HG03095 (cell line): Measurements from ENCODE around the gene C1QTNF4.
A peak's percentile ranks its signal among the peaks of the same experiment; 100 is the strongest.
"Not testable (repeated sequence)": the region's sequence is repeated elsewhere in the genome, so short reads cannot be mapped to it uniquely, and the experiment has no call there.

ENCODE experiments used
- ATAC-seq: cut with Tn5 transposase; IDR thresholded peaks from one replicate; pipeline ENCODE4 v1.9.1; 2021; ENCODE audit warnings: moderate library complexity; ENCODE audit not compliant: unreplicated experiment

The C1QTNF4 gene

DNA sequence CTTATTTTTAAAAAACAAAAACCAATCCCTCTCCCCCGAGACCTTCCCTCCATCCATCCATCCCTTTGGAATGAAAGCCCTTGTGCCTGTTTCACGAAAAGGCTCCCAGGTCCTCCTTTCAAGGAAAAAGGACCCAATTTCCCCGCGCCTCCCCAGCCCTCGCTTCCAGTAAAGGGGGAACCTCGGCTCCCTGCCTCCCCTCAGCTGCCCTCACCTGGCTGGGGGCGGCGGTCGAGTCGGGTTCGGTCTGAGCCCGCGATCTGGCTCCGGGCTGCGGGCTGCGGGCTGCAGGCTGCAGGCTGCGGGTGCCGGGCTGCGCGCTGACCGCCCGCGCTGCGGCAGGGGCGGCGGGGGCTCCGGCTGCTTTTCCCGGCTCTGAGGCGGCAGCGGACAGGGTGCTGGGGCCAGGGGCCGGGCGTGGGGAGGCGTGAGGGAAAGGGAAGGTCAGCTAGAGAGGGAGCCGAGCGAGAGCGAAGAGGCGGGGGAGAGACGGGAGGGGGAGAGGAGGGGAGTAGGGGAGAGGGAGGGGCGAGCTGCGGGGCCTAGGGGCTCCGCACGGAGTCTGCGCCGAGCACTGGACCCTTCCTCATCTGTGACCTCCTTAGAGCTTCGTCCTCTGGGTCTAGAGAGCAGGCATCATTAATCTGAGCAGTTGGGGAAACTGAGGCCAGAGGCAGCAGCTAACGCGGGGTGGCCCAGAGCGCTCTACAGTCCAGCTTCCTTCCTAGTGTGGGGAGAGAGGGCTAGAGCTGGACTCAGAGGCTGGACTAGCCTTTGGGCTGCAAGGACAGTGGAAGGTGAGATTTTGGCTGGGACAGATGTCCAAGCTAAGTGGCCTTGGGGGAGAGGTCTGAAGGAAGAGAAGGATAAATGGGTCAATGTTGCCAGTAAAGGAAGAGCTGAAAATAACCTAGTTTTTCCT, at the start of gene C1QTNF4:
Gene C1QTNF4 (minus strand): TSS at position 478 of the 922 bp plus-strand sequence. CDS start 3,601 bp downstream, outside the sequence.
- ATAC-seq: no peak

DNA sequence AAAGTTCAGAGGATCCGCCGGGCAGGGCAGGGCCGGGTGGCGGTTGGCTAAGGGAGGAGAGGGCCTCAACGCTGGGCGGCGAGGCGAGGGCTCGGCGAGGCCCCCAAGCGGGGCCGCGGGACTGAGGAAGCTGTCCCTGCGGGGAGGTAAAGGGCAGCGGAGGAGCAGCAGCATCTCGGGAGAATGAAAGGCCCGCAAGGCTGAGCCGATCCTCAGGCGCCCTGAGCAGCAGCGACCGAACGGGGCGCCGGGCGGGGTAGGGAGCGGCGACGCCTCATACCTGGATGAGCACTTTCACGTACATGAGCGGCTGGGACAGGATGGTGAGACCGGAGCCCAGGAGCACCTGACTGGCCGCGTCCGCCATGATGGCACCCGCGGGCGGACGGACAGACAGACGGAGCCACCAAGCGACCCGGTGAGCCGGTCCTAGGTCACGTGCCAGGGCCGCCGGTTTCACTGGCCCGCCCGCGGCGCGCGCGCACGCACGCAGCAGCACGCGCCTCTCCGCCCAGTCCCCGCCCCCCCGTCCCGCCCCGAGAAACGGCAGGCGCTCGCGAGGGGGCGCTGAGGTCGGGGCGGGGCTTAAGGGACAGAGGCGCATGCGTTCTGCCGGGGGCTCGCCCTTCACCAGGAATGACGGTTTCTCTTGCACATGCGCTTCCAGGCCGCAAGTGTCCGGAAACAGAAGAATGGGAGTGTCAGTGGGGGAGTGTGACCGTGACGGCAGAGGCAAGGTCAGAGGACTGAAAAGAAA, 48.1 kb upstream of the C1QTNF4 start, which contains the start of gene MTCH2:
Gene MTCH2 (minus strand): TSS at position 461 of the 757 bp plus-strand sequence. CDS start 94 bp downstream, at position 367.
- peak; percentile 90 for ATAC-seq

DNA sequence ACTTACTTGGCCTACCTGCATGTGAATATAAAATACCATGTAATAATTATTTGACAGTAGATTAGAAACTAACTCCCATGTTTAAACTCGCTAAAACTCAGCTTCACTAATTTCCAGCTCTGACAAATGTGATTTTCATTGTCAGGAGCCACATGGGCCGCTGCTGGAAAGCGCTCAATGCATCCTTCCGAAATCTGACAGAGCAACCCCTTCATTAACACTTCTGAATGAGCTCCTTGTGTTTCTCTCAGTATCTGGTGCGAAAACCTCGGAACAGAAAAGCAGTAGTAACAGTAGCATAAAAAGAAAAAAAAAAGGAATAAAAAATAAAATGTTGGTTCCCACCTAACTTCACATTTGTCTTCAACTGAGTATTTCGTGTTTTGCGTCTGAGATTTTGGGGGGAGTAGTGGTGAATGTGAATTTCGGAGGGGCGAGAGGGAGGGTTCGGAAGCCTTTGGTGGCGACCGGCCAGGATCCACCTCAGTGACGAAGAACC, 47.4 kb upstream of the C1QTNF4 start:
- no peak for ATAC-seq

DNA sequence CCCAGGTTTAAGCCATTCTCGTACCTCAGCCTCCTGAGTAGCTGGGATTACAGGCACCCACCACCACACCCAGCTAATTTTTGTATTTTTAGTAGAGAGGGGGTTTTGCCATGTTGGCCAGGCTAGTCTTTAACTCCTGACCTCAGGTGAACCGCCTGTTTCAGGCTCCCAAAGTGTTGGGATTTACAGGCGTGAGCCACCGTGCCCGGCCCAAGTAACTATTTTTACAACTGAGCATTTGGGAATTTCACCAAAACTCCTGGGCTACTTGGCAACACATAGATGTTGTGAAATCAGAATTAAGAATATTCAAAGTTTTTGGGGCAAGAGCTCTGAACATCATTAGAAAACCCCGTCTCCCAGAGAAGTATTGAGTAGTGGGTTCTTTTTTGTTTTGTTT, 46.3 kb upstream of the C1QTNF4 start:
- not testable (repeated sequence) for ATAC-seq

DNA sequence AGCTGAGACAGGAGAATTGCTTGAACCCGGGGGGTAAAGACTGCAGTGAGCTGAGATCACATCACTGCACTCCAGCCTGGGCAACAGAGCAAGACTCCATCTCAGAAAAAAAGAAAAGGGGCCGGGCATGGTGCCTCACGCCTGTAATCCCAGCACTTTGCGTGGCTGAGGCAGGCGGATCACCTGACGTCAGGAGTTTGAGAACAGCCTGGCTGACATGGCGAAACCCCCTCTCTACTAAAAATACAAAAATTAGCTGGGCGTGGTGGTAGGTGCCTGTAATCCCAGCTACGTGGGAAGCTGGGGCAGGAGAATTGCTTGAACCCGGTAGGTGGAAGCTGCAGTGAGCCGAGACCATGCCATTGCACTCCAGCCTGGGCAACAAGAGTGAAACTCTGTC, 42.1 kb upstream of the C1QTNF4 start:
- not testable (repeated sequence) for ATAC-seq

DNA sequence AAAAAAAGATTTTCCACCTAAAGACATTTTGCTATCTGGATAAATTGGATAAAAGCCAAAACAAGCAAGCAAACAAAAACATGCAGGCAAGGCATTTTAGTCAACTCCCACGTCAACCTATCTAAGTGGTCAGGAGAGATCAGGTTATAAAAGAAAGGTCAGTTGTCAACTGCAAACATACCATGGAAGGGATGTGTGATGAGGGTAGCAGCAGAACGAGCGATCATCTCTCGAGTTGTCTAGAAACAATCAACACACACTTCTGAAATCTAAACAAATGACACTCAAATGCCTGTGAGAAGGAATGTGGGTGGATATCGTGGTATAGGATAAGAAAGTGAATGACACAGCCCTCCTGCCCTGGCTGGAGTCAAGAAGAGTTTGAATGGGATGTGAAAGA, 37.3 kb upstream of the C1QTNF4 start:
- no peak for ATAC-seq

DNA sequence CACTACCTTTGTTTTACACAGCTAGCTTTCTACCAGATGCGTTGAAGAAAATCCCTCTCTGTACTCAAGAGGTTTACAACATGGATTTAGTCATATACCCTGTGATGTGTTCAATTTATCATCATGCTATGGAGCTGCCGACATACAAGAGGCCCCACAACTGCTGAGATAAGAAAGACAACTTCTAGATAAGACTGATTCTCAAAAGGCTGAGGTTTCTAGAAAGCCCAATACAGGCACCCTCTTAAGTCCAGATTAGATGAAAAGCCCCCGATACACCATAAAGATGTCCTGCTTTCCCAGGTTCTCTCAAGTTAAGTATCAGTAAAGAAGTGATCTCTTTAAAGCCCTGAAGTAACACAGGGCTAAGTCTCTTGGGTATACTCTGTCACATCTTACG, 33.8 kb upstream of the C1QTNF4 start:
- no peak for ATAC-seq

DNA sequence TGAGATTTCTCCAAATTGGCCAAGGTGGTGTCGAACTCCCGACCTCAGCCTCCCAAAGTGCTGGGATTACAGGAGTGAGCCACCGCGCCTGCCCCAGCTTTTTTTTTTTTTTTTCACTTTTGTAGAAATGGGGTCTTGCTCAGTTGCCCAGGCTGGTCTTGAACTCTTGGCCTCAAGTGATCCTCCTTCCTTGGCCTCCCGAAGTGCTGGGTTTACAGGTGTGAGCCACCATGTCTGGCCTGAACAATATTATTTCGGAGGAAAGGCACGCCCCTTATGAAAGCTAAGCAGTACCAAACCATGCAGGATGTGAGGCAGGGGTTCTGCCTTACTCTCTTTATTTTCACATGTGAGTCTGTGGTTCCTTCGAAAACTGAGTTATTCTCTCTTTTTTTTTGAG, 32.0 kb upstream of the C1QTNF4 start:
- no peak for ATAC-seq

DNA sequence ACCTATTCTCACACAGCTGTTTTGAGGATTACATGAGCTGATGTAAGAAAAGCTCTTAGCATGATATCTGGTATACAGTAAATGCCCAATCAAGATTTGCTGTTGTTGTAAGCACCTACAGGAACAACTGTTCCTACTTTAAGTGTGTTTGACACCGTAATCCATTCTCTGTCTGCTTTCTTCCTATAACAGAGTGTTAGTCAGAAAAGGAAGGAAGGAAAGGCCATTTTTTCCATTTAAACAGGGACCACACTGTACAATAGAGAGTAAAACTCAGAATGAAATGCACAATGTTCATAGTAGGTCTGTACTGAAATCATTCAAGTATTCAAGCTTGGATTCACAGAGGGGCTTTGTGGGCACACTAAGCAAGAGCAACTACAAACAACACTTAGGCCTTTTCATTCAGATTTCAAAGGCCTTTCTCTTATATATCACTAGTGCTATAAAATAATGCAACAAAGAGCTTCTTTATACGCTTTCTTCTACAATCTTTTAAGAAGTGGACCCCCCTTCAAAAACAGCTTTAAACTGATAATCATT, 26.7 kb upstream of the C1QTNF4 start:
- ATAC-seq: no peak

DNA sequence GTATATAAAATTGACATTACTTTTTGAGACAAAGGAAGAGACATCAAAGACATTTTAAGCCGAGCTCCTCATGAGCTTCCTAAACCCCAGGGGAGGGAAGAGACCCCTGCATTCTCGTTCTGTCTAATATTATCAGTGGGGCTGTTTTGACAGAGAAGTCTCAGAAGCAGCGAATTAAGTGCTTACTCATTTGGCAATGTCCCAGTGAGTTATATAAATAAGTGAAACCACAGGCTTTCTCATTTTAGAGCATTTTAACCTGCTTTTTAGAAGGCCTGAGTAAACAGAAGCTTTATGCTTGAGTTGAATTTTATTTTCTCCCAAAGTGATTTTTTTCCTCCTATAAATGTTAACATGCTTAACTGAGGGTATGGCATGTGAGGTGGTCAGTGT, 23.2 kb upstream of the C1QTNF4 start:
- ATAC-seq: no peak

DNA sequence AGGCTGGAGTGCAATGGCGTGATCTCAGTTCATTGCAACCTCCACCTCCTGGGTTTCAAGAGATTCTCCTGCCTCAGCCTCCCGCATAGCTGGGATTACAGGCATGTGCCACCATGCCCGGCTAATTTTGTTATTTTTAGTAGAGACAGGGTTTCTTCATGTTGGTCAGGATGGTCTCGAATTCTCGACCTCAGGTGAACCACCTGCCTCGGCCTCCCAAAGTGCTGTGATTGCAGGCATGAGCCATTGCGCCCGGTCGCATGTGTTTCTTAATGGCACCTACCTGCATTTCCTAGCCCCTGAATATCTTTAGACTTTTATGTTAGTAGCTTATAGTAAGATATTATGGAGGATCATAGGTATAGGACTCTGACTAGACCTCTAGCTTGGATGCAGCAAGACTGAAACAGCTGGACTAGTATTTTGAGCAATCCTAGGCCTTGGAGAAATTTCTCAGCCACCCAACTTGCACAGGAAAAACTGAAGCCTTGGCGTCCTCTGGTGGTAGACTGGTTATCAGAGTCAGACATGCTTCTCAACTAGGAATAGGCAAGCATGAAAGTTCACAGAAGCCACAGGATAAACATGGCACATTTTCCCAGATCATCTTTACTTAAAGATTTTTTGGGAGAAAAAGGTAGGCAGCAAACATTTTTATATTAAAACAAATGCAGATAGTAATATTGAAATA, 22.7 kb upstream of the C1QTNF4 start:
- ATAC-seq: no peak

DNA sequence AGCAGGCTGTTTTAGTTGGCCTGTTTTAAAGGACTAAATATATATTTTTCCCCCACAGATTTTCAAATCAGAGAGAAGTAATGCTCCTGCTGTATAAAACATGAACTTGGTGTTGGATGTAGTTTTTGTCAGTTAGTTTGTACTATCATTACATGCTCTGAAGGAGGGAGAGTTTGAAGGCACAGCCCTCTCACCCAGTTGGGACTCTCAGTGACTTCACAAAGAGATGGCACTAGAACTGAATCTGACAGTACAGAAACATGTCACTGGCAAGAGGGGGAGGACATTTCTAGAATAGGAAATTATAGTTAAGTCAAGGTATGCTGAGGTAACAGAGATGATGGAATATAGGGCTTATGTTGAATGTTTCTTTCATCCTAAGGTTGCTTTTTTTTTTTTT, 21.0 kb upstream of the C1QTNF4 start:
- ATAC-seq: no peak

DNA sequence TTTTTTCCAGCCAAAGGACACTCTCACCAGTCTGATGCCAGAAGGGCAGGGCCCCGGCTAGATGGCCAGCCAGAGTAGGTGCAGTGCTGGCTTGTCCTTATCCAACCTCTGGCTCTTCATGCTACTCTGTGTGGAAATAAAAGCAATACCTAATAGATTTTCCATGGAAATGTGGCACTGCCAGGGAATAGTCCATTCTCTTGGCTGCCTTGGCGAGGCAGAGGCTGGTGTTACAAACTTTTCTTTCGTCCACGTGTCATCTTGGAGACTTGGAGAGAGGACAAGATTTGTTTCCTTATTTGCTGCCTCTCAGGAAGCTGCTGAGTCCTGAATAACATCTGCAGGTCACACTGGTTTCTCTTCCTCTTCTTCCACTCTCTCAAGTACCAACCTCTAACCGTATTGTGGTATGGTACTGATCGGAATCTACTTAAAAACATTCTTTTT, 17.2 kb upstream of the C1QTNF4 start:
- peak; percentile 73 for ATAC-seq

DNA sequence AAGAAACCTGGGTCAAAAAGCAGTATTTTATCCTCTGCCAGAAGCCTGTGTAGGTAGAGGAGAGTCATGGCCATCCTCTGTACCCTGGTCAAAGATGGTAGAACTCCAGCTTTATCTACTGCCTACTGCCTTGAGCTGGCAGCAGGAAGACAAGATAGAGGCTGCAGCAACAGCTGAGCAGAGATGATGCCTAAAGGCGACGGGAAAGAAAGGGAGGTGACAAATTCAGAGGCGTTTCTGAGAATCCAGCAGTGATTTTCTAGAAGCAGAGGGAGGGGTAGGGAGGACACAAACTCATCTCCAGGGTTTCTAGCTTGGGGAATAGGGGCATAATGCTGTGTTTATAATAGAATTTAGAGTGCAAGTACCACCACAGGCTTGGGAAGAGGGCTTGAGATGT, 15.5 kb upstream of the C1QTNF4 start:
- no peak for ATAC-seq

DNA sequence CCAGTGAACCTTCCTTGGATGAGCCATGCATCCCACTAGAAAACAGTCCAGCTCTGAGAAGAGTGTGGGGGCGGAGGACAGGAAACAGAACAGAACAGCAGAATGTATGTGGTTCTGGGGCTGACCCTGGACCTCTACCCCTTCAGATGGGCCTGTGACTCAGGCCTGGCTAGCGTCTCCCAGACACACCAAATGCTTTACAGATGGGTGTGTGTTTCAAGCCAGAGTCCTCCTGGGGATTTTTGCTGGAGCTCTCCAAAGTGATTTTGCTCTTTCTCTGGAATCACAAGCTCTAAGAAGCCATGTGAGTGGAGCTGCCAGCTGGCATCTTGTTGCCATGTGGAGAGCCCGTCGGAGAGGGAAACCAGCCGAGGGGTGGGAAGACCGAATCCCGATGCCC, 13.2 kb upstream of the C1QTNF4 start:
- ATAC-seq: no peak

DNA sequence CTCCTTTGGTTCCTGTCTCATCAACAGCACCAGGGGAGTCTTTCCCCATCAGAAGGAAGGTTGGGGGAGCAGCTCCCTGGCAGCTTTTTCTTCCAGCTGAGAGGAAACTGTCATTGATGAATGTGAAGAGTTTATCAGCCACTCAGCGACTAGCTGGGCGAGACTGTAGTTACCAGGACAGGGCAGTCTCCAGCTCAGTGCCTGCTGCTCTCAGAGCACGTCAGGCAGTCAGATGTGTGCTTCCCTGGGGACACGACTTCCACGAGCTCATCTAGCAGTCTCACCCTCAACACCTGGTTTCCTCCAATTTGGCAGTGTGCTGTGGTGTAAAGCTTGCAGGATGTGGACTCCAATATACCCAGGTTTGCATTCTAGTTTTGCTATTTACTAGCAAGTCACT, 12.5 kb upstream of the C1QTNF4 start:
- ATAC-seq: no peak

DNA sequence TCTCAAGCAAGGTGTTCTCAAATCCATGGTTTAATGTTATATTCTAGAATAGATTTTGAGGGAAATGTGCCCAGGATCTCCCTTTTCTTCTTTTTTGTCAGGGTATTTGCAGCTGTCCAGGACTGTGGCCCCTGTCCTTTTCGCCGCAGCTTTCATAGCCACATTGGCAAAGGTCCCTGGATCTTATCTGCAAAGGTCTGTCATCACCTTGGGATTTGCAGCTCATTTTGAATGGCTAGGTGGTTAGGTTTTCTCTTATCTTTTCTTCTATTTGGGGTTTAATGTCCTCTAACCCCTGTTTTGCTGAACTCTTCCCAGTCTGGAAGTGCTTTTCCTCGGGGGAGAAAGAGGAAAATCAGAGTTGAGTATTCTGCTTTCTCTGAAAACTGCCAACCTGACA, 11.7 kb upstream of the C1QTNF4 start:
- no peak for ATAC-seq

DNA sequence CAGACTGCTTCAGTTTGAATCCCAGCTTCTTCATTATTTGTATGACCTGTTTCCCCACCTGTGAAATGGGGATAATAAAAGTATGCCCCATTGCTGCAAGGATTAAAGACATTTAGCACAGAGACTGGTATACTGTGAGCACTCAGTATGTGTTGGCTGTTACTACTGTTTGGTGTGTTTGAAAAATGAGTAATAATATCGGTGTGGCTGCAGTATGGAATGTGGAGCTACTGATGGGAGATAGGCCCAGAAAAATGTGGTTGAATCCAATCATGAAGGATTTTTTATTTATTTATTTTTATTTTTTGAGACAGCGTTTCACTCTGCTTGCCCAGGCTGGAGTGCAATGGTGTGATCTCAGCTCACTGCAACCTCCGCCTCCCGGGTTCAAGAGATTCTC, 9.1 kb upstream of the C1QTNF4 start:
- no peak for ATAC-seq

DNA sequence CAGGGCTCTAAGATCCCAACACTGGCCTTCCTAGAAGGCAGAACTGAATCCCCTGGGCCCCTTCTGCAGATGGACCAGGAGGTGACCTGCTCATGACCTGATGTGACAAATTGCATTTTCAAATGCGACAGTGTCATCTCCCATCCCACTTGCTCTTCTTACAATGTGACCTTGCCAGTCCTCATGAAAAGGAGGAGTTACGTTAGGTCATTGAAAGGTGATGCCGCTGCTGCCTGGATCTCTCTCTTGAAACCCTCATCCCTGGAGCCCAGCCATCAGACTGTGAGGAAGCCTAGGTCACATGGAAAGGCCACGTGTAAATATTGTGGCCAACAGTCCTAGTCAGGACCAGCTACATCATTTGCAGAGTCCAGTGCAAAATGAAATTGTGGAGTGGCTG, 5.7 kb upstream of the C1QTNF4 start:
- no peak for ATAC-seq

DNA sequence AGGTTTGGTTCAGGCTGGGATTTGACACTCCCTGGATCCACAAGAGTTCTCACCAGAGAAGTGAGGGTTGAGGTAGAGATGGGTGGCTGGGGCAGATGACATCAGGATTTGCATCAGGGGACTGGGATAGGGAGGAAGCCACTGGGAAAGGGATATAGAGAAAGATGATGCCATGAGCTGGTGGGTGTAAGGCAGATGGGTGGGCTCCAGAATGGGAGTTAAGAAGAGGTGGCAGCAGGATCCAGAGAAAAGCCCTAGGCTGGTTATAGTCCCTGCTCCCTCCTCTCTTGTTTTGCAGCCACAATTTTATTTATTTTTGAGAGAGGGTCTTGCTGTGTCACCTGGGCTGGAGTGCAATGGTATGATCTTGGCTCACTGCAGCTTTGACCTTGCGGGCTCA, 1.8 kb upstream of the C1QTNF4 start:
- ATAC-seq: no peak

DNA sequence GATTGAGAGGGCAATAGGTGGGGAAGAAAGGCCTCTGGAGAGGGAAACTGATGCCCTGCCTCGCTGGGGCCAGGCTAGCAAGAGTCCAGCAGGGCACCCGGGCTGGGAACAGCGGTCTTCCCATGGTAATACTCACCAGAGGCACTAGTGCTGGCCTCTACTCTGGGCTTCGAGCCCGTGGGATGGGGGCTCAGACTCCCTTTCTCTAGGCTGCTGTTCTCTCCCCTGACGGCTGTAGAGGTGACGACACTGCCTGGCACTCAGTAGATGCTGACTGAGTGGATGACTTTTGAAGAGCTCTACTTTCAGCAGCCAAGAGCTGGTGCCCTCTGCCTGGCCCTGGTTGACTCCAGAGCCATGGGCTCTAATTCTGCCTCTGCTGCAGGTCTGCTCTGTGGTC, 818 bp upstream of the C1QTNF4 start:
- ATAC-seq: no peak
